Measurements from ENCODE around the gene PPP1R2.
"Not testable (repeated sequence)": the region's sequence is repeated elsewhere in the genome, so short reads cannot be mapped to it uniquely, and the experiment has no call there.

Gene PPP1R2

DNA sequence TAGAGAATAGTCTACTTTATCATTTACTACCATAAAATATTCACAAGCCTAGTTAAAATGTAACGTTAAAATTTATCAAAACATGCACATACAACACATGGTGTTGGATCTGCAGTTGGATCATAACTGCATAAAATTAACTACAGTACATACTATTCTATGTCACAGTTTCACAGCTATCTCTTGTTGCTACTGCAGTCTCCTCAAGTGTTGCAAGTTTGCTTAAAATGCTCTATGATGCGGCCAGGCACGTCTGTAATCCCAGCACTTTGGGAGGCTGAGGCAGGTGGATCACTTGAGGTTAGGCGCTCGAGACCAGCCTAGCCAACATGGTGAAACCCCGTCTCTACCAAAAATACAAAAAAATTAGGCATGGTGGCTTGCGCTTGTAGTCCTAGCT, 10.3 kb downstream of the PPP1R2 start:
- DNase-seq = no peak

DNA sequence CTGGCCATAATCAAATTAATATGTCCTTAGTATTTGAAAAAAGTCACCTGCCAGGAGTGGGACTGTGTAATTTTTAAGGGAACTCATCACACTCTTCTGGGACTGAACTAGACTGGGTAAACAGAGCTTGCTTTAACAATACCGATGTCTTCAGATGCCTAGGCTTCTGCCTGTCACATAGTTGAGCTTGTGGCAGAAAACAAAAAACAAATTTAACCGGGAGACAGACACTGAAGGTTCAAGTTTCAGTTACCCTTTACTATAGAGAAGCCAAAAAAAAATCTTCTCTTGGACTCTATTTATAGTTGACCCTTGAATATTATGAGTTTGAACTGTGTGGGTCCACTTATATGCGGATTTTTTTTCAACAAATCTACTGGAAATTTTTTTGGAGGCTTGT, 10.8 kb downstream of the PPP1R2 start:
- no peak for DNase-seq

DNA sequence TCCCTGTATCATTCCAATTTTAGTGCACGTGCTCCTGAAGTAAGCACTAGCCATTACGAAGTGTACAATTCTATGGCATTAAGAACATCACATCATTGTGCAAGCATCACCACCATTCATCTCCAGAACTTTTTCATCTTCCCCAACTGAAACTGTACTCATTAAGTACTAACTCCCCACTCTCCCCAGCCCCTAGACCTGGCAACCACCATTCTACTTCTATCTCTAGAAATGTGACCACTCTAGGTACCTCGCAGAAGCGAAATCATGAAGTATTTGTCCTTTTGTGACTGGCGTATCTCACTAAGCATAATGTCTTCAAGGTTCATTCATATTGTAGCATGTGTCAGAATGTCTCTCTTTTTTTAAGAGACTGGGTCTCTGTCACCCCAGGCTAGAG, 11.4 kb downstream of the PPP1R2 start:
- no peak for DNase-seq

DNA sequence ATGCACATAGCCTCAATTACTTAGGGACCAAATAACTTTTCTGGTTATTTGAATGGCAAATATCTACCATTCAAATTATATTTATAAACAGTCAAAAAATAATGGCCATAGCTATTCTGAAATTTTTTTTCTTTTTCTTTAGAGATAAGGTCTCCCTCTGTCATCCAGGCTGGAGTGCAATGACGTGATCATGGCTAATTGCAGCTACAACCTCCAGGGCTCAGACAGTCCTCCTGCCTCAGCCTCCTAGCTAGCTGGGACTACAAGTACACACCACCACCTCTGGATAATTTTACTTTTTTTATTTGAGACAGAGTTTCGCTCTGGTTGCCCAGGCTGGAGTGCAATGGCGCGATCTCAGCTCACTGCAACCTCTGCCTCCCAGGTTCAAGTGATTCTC, 16.6 kb downstream of the PPP1R2 start:
- no peak for DNase-seq

DNA sequence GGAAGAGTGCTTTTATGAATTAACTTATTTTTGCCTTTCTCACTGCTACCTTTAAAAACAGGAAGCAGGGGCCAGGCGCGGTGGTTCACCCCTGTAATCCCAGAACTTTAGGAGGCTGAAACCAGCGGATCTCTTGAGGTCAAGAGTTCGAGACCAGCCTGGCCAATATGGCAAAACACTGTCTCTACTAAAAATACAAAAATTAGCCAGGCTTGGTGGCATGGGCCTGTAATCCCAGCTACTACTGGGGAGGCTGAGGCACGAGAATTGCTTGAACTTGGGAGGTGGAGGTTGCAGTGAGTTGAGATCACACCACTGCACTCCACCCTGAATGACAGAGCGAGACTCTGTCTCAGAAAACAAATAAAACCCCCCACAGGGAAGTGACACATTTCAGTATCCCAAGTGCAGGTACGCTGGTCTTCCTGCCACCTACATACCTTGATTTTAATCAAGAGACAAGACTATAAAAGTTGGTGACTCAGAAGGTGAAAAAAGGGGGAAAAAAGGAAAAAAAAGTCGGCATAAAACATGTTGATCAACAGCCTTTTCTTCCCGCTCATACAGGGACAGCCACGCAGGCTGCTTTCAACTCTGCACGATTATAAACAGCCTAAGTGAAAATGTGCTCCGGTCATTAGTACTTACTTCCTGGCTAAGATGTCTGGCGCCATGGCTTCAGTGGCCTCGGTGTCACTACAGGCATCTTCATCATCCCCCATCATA, 18.8 kb downstream of the PPP1R2 start:
- no peak for DNase-seq

DNA sequence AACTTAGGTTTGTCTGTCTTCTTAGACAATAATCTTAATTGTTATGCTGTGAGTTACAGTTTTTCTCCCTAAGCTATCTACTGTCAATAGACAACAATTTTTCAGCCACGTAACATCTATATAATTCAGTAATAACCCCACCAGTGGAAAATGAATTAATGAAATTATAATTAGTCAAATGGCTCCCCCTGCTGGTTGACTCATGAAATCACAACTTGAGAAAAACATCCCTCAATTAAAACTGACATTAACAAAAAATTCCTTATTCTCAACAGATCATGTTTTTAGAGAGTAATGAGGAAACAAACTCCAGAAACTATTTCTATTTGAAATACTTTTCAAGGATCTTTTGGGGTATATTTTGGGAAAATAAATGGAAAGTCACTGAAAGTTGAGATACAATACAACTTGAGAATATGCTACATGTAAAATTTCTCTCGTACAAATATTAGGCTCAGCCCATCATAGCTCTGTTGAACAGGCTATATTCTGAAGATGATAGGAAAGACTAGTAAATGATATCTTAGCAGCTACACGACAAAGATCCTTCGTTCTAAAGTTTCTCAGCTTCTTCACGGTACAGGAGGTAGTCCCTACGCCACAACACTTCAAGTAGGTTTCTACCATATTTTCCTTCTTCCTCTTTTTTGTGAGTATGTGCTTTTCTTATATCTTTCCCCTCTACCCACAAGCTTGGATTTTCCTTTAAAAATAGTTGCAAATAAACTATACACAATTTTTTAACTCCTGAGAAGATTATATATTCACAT, 20.7 kb downstream of the PPP1R2 start:
- DNase-seq = peak; percentile 61

DNA sequence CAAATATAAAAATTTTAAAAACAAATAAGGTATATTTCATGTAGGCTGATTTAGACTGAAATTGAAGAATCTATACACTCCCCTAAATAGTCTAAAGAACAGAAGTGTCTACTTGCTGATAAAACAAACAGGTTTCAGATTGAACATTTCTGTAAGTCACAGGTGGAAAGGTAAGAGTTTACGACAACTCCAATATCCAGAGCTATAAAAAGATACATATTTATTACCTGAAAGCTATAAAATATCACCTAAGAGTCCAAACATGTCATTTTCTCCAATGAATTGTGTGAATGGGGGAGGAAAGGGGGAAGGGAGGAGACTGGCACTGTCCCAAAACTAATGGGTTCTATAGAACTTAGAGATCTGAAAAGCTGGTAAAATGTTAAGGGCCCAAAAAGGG, 26.1 kb downstream of the PPP1R2 start:
- no peak for DNase-seq

DNA sequence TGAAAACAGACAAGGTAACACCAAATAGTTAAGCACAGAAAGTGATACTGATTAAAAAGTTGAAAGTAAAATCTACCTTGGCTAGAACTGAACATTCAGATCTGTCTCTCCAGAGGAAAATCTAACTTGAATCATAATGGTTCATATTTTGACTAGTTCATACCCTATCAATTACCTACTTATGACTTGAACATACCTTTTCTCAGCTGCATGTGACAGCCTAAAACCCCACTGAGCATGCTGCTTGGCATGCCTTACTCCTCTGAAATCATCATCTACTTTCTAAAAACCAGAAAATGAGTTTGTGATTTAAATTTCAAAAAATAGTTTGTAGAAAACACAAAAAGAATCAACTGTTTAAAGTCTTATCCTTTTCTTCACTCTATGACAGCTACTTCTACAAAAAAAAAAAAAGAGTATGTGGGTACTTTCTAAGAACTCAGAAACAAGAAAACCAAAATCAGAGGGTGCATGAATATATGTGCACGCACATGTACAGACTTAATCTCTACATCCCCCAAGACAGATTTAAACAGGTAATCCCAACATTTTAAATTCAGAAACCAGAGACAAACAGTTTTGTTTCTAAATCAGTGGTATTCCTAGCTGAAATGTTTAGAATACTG, 28.4 kb downstream of the PPP1R2 start:
- DNase-seq = not testable (repeated sequence)

DNA sequence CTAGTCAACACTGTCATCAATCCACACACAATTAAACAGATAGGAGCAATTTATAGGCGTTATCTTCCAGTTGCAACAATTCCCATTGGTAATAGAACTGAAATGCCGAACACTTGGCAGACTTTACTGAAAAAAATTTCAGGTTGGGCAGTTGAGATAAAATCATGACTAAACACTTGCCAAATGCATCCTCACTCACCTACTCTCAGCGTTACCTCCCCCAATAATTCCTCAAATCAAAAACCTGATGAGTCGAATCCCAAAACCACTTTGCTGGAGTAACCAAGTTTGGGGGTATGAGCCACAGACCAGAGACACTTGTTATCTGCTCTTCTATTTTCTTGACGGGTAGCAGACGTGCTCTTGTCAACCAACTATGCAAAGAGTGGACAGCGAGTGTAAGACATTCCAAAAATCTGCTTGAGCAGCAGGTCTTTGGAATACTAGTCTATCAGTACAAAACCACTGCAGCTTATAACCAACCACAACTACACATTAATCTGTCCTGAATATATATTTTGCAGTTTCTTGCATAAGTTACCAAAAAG, 30.3 kb downstream of the PPP1R2 start:
- DNase-seq = no peak

DNA sequence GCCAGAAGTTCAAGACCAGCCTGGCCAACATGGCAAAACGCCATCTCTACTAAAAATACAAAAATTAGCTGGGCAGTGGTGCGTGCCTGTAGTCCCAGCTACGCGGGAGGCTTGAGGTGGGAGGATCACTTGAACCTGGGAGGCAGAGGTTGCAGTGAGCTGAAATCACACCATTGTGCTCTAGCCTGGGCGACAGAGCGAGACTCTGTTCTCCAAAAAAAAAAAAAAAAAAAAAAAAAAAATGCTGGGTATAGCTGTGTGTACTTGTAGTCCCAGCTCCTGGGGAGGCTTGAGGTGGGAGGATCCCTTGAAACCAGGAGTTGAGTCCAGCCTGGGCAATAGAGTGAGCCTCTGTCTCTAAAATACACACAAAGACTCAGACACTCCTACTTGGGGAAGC, 32.0 kb downstream of the PPP1R2 start:
- DNase-seq = no peak

DNA sequence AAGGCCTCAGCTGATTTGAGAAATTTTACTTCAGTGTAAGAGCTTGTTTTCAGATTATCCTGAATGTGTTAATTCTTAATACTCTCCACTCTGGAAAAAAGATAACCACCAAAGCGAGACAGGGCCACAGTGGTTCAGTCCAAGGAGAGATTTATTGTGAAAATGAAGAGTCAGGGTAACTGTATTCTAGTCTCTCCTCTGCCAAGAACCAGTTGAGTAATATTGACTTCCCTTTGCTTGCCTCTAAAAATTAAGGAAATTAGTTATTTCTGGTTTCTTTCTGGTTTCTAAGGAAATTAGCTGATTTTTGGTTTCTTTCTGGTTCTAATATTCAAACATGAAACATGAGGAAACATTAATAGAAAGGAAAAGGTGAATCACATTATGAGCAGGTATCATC, 34.9 kb downstream of the PPP1R2 start:
- peak; percentile 52 for DNase-seq

DNA sequence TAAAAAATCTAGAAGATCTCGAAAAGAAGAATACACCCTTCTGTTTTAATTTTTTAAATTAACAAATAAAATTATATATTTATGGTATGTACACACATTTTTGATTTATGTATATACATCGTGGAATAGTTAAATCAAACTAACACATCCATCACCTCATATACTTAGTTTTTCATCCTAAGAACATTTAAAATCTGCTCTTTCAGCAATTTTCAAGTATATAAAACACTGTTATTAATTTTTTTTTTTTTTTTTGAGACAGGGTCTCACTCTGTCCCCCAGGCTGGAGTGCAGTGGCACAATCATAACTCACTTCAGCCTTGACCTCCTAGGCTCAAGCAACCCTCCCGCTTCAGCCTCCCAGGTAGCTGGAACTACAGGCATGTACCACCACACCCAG, 67.5 kb downstream of the PPP1R2 start:
- no peak for DNase-seq

DNA sequence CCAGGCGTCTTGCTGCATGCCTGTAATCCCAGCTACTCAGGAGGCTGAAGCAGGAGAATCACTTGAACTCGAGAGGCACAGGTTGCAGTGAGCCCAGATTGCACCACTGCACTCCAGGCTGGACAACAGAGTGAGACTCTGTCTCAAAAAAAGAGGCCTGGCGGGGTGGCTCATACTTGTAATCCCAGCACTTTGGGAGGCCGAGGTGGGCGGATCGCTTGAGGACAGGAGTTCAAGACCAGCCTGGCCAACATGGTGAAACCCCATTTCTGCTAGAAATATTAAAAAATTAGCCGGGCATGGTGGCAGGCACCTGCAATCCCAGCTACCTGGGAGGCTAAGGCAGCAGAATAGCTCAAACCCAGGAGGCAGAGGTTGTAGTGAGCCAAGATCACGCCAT, 68.0 kb downstream of the PPP1R2 start:
- not testable (repeated sequence) for DNase-seq

DNA sequence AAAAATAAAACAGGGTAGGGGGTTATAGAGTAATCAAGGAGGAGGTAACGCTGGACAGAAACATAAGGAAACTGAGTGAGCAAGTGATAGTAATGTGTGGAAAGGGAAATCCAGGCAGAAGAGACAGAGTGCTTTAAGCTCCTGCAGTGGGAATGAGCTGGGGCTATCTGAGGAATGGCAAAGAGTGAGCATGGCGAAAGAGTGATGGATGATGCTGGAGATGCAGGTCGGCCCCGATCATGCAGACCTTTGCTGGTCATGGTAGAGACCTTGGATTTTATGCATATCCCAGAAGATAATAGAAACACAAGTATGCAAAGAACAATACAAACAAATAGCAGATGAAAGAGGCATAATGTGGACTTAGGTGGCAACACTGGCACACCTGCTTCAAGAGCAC, 74.3 kb downstream of the PPP1R2 start:
- DNase-seq = no peak

DNA sequence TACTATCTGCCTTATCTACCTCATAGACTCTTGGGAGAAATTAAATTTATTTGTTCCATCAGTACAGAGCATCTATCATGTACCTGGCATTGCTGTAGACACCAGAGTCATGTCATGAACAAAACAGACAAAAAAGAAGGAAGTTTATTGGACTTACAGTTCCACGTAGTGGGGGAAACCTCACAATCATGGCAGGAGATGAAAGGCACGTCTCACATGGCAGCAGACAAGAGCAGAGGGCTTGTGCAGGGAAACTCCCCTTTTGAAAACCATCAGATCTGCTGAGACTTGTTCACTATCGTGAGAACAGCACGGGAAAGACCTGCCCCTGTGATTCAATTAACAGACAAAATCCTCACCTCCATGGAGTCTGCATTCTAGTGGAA, 74.7 kb downstream of the PPP1R2 start:
- no peak for DNase-seq

DNA sequence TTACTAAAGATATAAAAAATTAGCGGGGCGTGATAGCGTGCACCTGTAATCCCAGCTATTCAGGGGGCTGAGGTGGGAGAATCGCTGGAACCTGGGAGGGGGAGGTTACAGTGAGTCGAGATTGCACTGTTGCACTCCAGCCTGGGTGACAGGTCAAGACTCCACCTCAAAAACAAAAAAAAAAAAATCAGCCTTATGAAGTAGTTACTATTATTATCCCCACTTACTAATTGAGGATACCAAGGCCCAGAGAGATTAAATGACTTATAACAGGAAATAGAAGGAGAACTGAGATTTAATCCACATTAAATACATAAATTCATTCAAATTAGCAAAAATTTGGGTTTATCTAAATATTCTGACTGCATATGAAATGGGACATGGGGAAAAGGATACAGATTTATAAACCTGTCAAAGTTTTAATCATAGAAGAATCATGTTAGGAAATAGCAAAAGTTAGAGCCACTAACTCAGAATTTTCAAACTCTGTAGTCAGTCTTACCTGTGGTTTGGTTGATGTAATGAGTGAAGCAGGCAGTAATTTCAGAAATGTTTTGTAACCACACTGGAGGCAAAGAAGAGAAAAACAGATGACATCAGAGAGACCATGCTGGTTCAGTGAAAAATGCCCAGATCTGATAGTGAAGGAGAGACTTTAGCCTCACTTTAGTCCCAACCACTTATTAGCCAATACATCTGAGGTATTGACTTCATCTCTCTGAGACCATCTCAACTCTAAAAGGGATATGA, 75.3 kb downstream of the PPP1R2 start:
- DNase-seq = no peak

DNA sequence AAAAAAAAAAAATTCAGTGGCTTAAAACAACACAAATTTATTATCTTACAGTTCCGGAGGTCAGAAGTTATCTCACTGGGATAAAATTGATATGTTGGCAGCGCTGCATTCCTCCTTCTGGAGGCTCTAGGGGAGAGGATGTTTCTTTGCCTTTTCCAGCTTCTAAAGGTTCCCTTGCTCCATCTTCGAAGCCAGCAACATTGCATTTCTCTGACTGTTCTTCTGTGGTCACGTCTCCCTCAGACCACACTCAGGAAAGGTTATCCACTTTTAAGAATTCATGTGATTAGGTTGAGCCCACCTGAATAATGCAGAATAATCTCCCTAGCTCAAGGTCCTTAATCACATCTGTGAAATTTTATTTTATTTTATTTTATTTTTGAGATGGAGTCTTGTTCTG, 76.9 kb downstream of the PPP1R2 start:
- no peak for DNase-seq

Measured in suppressor macrophage treated with lipopolysaccharide for 4 hours (primary cell).